H1 (cell line): ENCODE data around the gene PRLH. TPM values are rescaled to one million over a fixed set of nuclear protein-coding genes. Genes with fewer than 3 reads are reported as not detected.

ENCODE experiments used
- CBX8 ChIP-seq: fragments of 300-800, 300-1000 bp; sonication (generic); IDR thresholded peaks from 2 replicates; pipeline ENCODE4 v1.7.1; 2016; ENCODE audit warnings: low read depth, low read length, borderline replicate concordance
- CTBP2 ChIP-seq: IDR thresholded peaks from 2 replicates; pipeline ENCODE4 v1.7.0; 2011; ENCODE audit warnings: borderline replicate concordance, mild to moderate bottlenecking, moderate library complexity, mixed read lengths, low read length; ENCODE audit not compliant: insufficient read depth, insufficient read length
- HDAC6 ChIP-seq: IDR thresholded peaks from one replicate; pipeline ENCODE4 v1.7.1; 2012; ENCODE audit warnings: low read depth, mild to moderate bottlenecking, inconsistent platforms, low read length, moderate library complexity
- NANOG ChIP-seq: IDR thresholded peaks from 2 replicates; pipeline ENCODE4 v1.6.1; 2011; ENCODE audit warnings: low read length, low read depth, mild to moderate bottlenecking, inconsistent platforms; ENCODE audit not compliant: insufficient read depth, poor library complexity, severe bottlenecking
- POU5F1 ChIP-seq: IDR thresholded peaks from 2 replicates; pipeline ENCODE4 v1.6.1; 2011; ENCODE audit warnings: low read depth, mild to moderate bottlenecking, low read length, moderate library complexity
- SIRT6 ChIP-seq: IDR thresholded peaks from one replicate; pipeline ENCODE4 v1.7.1; 2012; ENCODE audit warnings: low read length, inconsistent platforms
- polyA plus RNA-seq, 7 experiments: library from polyadenylated mRNA; depleted of rRNA in 3 of 7; stranded (reverse) in 5 of 7; unstranded in 2 of 7; fragments of >200 nt in 5 of 7; fragments of 200-250 nt in 2 of 7; gene quantifications; 1 replicate in 5 of 7; 2 replicates in 1 of 7; 4 replicates in 1 of 7; pipeline versions ENCODE4 v1.2.1 to v1.2.3, GENCODE V29; 2011 to 2013; ENCODE audit warnings: missing spikeins in 2 of 7, mixed read lengths in 2 of 7
- total RNA-seq: library from RNA; stranded (reverse); fragmentation: NEBNext Ultra II Directional; extraction: Animal tissue kit (Norgen Biotek cat#: 25700); gene quantifications from 2 replicates; pipeline ENCODE4 v1.2.1, GENCODE V29; 2021
- TF ChIP-seq, protein P1 (sequence below): fragments of 300-600 bp; sonication (generic); IDR thresholded peaks from 2 replicates; pipeline ENCODE4 v1.7.1; 2012; ENCODE audit warnings: low read length, moderate library complexity, mild to moderate bottlenecking, inconsistent platforms; ENCODE audit not compliant: insufficient replicate concordance

PRLH gene
- total and polyA plus RNA-seq, 2 of the 8 experiments (the other 6 are each of a cell fraction or from before 2014, with no cell fraction given) = not detected

DNA sequence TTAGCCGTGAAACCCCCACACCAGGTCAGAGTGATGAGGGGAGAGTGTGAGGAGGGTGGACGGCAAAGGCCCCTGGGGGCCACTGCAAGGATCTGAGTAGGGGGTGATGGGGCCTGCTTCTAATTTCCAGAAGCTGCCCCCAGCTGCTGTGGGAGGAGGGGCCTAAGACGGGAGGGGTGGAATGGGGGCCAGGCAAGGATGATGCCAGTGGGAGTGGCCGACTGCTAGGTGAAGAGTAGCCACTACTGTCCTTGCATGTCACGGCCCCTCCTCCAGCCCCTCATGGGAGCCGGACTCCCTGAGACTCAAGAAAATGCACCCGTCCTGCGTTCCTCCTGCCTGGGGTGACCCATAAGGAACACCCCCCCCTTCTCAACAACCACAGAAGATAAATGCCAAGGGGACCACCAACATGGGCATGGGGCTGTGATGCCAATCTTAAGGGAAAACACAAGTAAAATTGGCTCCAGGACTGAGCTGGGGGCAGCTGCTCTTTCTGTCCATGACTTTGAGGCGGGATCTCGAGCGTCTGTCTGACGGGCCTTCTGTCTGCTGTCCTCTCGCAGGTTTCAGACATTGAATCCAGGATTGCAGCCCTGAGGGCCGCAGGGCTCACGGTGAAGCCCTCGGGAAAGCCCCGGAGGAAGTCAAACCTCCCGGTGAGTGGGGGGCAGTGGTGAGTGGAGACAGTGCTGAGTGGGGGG is 24.2 kb upstream of the PRLH start (continued):
- TF ChIP-seq, protein P1, sequence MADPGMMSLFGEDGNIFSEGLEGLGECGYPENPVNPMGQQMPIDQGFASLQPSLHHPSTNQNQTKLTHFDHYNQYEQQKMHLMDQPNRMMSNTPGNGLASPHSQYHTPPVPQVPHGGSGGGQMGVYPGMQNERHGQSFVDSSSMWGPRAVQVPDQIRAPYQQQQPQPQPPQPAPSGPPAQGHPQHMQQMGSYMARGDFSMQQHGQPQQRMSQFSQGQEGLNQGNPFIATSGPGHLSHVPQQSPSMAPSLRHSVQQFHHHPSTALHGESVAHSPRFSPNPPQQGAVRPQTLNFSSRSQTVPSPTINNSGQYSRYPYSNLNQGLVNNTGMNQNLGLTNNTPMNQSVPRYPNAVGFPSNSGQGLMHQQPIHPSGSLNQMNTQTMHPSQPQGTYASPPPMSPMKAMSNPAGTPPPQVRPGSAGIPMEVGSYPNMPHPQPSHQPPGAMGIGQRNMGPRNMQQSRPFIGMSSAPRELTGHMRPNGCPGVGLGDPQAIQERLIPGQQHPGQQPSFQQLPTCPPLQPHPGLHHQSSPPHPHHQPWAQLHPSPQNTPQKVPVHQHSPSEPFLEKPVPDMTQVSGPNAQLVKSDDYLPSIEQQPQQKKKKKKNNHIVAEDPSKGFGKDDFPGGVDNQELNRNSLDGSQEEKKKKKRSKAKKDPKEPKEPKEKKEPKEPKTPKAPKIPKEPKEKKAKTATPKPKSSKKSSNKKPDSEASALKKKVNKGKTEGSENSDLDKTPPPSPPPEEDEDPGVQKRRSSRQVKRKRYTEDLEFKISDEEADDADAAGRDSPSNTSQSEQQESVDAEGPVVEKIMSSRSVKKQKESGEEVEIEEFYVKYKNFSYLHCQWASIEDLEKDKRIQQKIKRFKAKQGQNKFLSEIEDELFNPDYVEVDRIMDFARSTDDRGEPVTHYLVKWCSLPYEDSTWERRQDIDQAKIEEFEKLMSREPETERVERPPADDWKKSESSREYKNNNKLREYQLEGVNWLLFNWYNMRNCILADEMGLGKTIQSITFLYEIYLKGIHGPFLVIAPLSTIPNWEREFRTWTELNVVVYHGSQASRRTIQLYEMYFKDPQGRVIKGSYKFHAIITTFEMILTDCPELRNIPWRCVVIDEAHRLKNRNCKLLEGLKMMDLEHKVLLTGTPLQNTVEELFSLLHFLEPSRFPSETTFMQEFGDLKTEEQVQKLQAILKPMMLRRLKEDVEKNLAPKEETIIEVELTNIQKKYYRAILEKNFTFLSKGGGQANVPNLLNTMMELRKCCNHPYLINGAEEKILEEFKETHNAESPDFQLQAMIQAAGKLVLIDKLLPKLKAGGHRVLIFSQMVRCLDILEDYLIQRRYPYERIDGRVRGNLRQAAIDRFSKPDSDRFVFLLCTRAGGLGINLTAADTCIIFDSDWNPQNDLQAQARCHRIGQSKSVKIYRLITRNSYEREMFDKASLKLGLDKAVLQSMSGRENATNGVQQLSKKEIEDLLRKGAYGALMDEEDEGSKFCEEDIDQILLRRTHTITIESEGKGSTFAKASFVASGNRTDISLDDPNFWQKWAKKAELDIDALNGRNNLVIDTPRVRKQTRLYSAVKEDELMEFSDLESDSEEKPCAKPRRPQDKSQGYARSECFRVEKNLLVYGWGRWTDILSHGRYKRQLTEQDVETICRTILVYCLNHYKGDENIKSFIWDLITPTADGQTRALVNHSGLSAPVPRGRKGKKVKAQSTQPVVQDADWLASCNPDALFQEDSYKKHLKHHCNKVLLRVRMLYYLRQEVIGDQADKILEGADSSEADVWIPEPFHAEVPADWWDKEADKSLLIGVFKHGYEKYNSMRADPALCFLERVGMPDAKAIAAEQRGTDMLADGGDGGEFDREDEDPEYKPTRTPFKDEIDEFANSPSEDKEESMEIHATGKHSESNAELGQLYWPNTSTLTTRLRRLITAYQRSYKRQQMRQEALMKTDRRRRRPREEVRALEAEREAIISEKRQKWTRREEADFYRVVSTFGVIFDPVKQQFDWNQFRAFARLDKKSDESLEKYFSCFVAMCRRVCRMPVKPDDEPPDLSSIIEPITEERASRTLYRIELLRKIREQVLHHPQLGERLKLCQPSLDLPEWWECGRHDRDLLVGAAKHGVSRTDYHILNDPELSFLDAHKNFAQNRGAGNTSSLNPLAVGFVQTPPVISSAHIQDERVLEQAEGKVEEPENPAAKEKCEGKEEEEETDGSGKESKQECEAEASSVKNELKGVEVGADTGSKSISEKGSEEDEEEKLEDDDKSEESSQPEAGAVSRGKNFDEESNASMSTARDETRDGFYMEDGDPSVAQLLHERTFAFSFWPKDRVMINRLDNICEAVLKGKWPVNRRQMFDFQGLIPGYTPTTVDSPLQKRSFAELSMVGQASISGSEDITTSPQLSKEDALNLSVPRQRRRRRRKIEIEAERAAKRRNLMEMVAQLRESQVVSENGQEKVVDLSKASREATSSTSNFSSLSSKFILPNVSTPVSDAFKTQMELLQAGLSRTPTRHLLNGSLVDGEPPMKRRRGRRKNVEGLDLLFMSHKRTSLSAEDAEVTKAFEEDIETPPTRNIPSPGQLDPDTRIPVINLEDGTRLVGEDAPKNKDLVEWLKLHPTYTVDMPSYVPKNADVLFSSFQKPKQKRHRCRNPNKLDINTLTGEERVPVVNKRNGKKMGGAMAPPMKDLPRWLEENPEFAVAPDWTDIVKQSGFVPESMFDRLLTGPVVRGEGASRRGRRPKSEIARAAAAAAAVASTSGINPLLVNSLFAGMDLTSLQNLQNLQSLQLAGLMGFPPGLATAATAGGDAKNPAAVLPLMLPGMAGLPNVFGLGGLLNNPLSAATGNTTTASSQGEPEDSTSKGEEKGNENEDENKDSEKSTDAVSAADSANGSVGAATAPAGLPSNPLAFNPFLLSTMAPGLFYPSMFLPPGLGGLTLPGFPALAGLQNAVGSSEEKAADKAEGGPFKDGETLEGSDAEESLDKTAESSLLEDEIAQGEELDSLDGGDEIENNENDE = no peak
- TF ChIP-seq HDAC6 (no peak), CTBP2 (no peak), POU5F1 (no peak), SIRT6 (no peak), CBX8 (no peak), NANOG (no peak)
- TF ChIP-seq, all 59 proteins: peak for 0
